ENCODE results near the gene SELENOP.

SELENOP gene

GRCh38 chr5:42830924-42831323, 19.2 kb upstream of the SELENOP start:
- ChIA-PET POLR2A (no interaction called here), CTCF (no interaction called here)
- no peak for TF ChIP-seq CTCF (IDR thresholded peaks at IDR 0.05; ENCODE audit: insufficient read depth, low read length, missing control alignments)
- H3K4me3 ChIP-seq (ENCODE audit: low read depth, low read length): no peak overlapping the region
- DNase-seq (ENCODE audit: low read depth, low spot score): no peak

GRCh38 chr5:42828671-42829070, 17.0 kb upstream of the SELENOP start:
- POLR2A ChIA-PET: no interaction called here
- no peak for TF ChIP-seq CTCF (IDR thresholded peaks at IDR 0.05; ENCODE audit: insufficient read depth, low read length, missing control alignments)
- DNase-seq (ENCODE audit: low read depth, low spot score): no peak
- H3K4me3 ChIP-seq (ENCODE audit: low read depth, low read length): no peak overlapping the region
- CTCF ChIA-PET: no interaction called here

- CTCF ChIA-PET: interaction anchor here (1.7 kb wide), 1 partner anchor 63 kb away, joined by 4 read pairs; no protein-coding TSS in a partner anchor
- TF ChIP-seq CTCF (IDR thresholded peaks at IDR 0.05; ENCODE audit: insufficient read depth, low read length, missing control alignments): no peak
- POLR2A ChIA-PET: no interaction called here
- no peak overlapping the region for H3K4me3 ChIP-seq (ENCODE audit: low read depth, low read length)
- DNase-seq (ENCODE audit: low read depth, low spot score): no peak
Measured at GRCh38 chr5:42826757-42827515, 15.2 kb upstream of the SELENOP start.

GRCh38 chr5:42825422-42826148, 13.9 kb upstream of the SELENOP start:
- CTCF ChIA-PET: no interaction called here
- no peak overlapping the region for H3K4me3 ChIP-seq (ENCODE audit: low read depth, low read length)
- TF ChIP-seq CTCF (IDR thresholded peaks at IDR 0.05; ENCODE audit: insufficient read depth, low read length, missing control alignments): no peak
- no peak for DNase-seq (ENCODE audit: low read depth, low spot score)
- POLR2A ChIA-PET: no interaction called here

- DNase-seq (ENCODE audit: low read depth, low spot score): no peak
- TF ChIP-seq CTCF (IDR thresholded peaks at IDR 0.05; ENCODE audit: insufficient read depth, low read length, missing control alignments): no peak
- H3K4me3 ChIP-seq (ENCODE audit: low read depth, low read length): no peak overlapping the region
- ChIA-PET CTCF (no interaction called here), POLR2A (no interaction called here)
Measured at GRCh38 chr5:42824347-42824976, 12.8 kb upstream of the SELENOP start.

- ChIA-PET CTCF (interaction anchor here (0.8 kb wide), 1 partner anchor 283 kb away, joined by 3 read pairs; no protein-coding TSS in a partner anchor), POLR2A (no interaction called here)
- no peak for TF ChIP-seq CTCF (IDR thresholded peaks at IDR 0.05; ENCODE audit: insufficient read depth, low read length, missing control alignments)
- H3K4me3 ChIP-seq (ENCODE audit: low read depth, low read length): no peak overlapping the region
- no peak for DNase-seq (ENCODE audit: low read depth, low spot score)
Measured at GRCh38 chr5:42822548-42822947, 10.9 kb upstream of the SELENOP start.
